HG02623 (cell line): Measurements from ENCODE around the gene RGS4.

ENCODE experiments used
- ATAC-seq: cut with Tn5 transposase; IDR thresholded peaks from one replicate; pipeline ENCODE4 v1.9.1; 2021; ENCODE audit warnings: moderate library complexity; ENCODE audit not compliant: unreplicated experiment

Gene RGS4

GRCh38 chr1:163069142-163069541 is at the start of gene RGS4:
Gene RGS4, plus strand, starts transcription at chr1:163069361. Its CDS starts 124 bp downstream, at chr1:163069485.
- no peak for ATAC-seq

GRCh38 chr1:163022129-163022528 is 47.0 kb upstream of the RGS4 start:
- no peak for ATAC-seq

- no peak for ATAC-seq
Measured at GRCh38 chr1:163027610-163028009, 41.6 kb upstream of the RGS4 start.

GRCh38 chr1:163029901-163030300 is 39.3 kb upstream of the RGS4 start:
- ATAC-seq, result no peak

- ATAC-seq, result no peak
Measured at GRCh38 chr1:163035446-163036249, 33.5 kb upstream of the RGS4 start.

GRCh38 chr1:163036671-163037070 is 32.5 kb upstream of the RGS4 start:
- no peak for ATAC-seq

GRCh38 chr1:163038928-163039706 is 30.0 kb upstream of the RGS4 start:
- no peak for ATAC-seq

GRCh38 chr1:163039707-163040093 is 29.5 kb upstream of the RGS4 start:
- ATAC-seq, result no peak

- ATAC-seq, result no peak
Measured at GRCh38 chr1:163046071-163046470, 23.1 kb upstream of the RGS4 start.

GRCh38 chr1:163047951-163048659 is 21.1 kb upstream of the RGS4 start:
- ATAC-seq, result no peak

- no peak for ATAC-seq
Measured at GRCh38 chr1:163048869-163049268, 20.3 kb upstream of the RGS4 start.

- ATAC-seq, result no peak
Measured at GRCh38 chr1:163049296-163049695, 19.9 kb upstream of the RGS4 start.

- no peak for ATAC-seq
Measured at GRCh38 chr1:163050496-163050895, 18.7 kb upstream of the RGS4 start.

- ATAC-seq, result no peak
Measured at GRCh38 chr1:163054181-163054591, 15.0 kb upstream of the RGS4 start.

- no peak for ATAC-seq
Measured at GRCh38 chr1:163055005-163055404, 14.2 kb upstream of the RGS4 start.

GRCh38 chr1:163055531-163055930 is 13.6 kb upstream of the RGS4 start:
- ATAC-seq, result no peak

GRCh38 chr1:163056831-163057230 is 12.3 kb upstream of the RGS4 start:
- ATAC-seq, result no peak

GRCh38 chr1:163060343-163061007 is 8.7 kb upstream of the RGS4 start:
- no peak for ATAC-seq

GRCh38 chr1:163063143-163063542 is 6.0 kb upstream of the RGS4 start:
- no peak for ATAC-seq

GRCh38 chr1:163063610-163064009 is 5.6 kb upstream of the RGS4 start:
- ATAC-seq, result no peak

GRCh38 chr1:163066168-163066567 is 3.0 kb upstream of the RGS4 start:
- no peak for ATAC-seq
